GM12878 (cell line): ENCODE measurements around the gene VSIG10L. TPM values are rescaled to one million over a fixed set of nuclear protein-coding genes. Genes with fewer than 3 reads are reported as not detected.

Experiments used
- ATAC-seq: fragments of 200-7000 bp; cut with Tn5 transposase; 3 replicates; pipeline ENCODE4 v1.9.1; 2020; ENCODE audit warnings: mild to moderate bottlenecking, moderate library complexity
- BruUV-seq: library from RNA; stranded (reverse); fragments of 400-500 nt; replicated peaks from 2 replicates; lab custom pipeline; 2021; lab: Mats Ljungman, UMichigan
- CTCF ChIA-PET: fragments of 300-600 bp; sonication (Branson Sonifier 250); formaldehyde crosslinking; extraction: SDS; loops from one replicate; lab custom pipeline; 2021; ENCODE audit warnings: inconsistent platforms; lab: Yijun Ruan, JAX
- POLR2A ChIA-PET: fragments of 350-600 bp; formaldehyde crosslinking; extraction: SDS; loops from one replicate; lab custom pipeline; 2021; ENCODE audit warnings: inconsistent platforms; lab: Charles Lee
- RAD21 ChIA-PET: fragments of 300-600 bp; sonication (Branson Sonifier 250); formaldehyde crosslinking; loops from one replicate; lab custom pipeline; 2023; ENCODE audit warnings: antibody characterized with exemption; ENCODE audit not compliant: unreplicated experiment; lab: Charles Lee
- SMC1A ChIA-PET: fragments of 300-600 bp; sonication (Branson Sonifier 250); formaldehyde crosslinking; loops from one replicate; lab custom pipeline; 2023; ENCODE audit not compliant: unreplicated experiment, uncharacterized antibody; lab: Charles Lee
- DNase-seq: peaks from one replicate; pipeline ENCODE4 v3.0.0-alpha.2; 2011; ENCODE audit warnings: low read depth, low spot score
- FAIRE-seq: peaks from 3 replicates; lab custom pipeline; 2011; peaks lifted over from hg19 to GRCh38; lab: Jason Lieb, UNC
- H2AFZ ChIP-seq: 2 replicates; pipeline ENCODE4 v1.6.0; 2011; ENCODE audit warnings: low read depth, low read length, control low read depth; ENCODE audit not compliant: control insufficient read depth
- H3K27ac ChIP-seq: 2 replicates; pipeline ENCODE4 v1.5.1; 2011; ENCODE audit warnings: control low read depth; ENCODE audit not compliant: control insufficient read depth, insufficient read depth
- H3K27me3 ChIP-seq, 2 experiments: replicated peaks in 1 of 2; 2 replicates each; pipeline versions ENCODE4 v1.6.0 to v1.6.1; 2011; ENCODE audit warnings: low read length in 1 of 2; ENCODE audit not compliant: control insufficient read depth in 2 of 2, insufficient read depth in 2 of 2
- H3K36me3 ChIP-seq, 2 experiments: 2 replicates each; pipeline ENCODE4 v1.5.1; 2011; ENCODE audit warnings: low read length in 1 of 2; ENCODE audit not compliant: control insufficient read depth in 2 of 2, insufficient read depth in 2 of 2
- H3K4me1 ChIP-seq: 2 replicates; pipeline ENCODE4 v1.6.1; 2011; ENCODE audit warnings: mild to moderate bottlenecking, low read length, moderate library complexity, mixed read lengths; ENCODE audit not compliant: control insufficient read depth, insufficient read depth
- H3K4me2 ChIP-seq: 2 replicates; pipeline ENCODE4 v1.6.0; 2011; ENCODE audit warnings: control low read depth; ENCODE audit not compliant: control insufficient read depth, insufficient read depth
- H3K4me3 ChIP-seq: fragments of 200-600 bp; sonication (generic); 2 replicates; pipeline ENCODE4 v1.5.1; 2016
- H3K79me2 ChIP-seq: 2 replicates; pipeline ENCODE4 v1.6.0; 2011; ENCODE audit warnings: low read length; ENCODE audit not compliant: control insufficient read depth, insufficient read depth
- H3K9ac ChIP-seq: 2 replicates; pipeline ENCODE4 v1.8.0; 2011; ENCODE audit warnings: low read length, control low read depth, mixed read lengths; ENCODE audit not compliant: control insufficient read depth, insufficient read depth
- H3K9me3 ChIP-seq: replicated peaks from 3 replicates; pipeline ENCODE4 v1.5.1; 2011; ENCODE audit warnings: mild to moderate bottlenecking, low read length; ENCODE audit not compliant: control insufficient read depth, insufficient read depth
- H4K20me1 ChIP-seq: 2 replicates; pipeline ENCODE4 v1.6.0; 2011; ENCODE audit not compliant: control insufficient read depth, insufficient read depth
- ASH2L ChIP-seq: fragments of 300-600, 200-600 bp; sonication (generic); IDR thresholded peaks from 2 replicates; pipeline ENCODE4 v1.6.1; 2017; ENCODE audit warnings: low read depth, mild to moderate bottlenecking, borderline replicate concordance
- BCL3 ChIP-seq: IDR thresholded peaks from 2 replicates; pipeline ENCODE4 v1.6.1; 2011; ENCODE audit warnings: borderline replicate concordance, low read depth, mild to moderate bottlenecking, moderate library complexity, low read length; ENCODE audit not compliant: insufficient read depth, poor library complexity, severe bottlenecking
- CREB1 ChIP-seq: IDR thresholded peaks from 2 replicates; pipeline ENCODE4 v1.6.1; 2012; ENCODE audit warnings: low read depth, mild to moderate bottlenecking, inconsistent platforms
- ELK1 ChIP-seq: IDR thresholded peaks from 2 replicates; pipeline ENCODE4 v1.6.1; 2012; ENCODE audit warnings: low read depth, low read length, improper control_type of control experiment
- GATAD2B ChIP-seq: fragments of 450-650 bp; conservative IDR thresholded peaks from 2 replicates; pipeline ENCODE4 v1.6.1; 2017; ENCODE audit warnings: low read depth, mild to moderate bottlenecking, moderate library complexity
- IKZF1 ChIP-seq: fragments of 450-650 bp; conservative IDR thresholded peaks from 2 replicates; pipeline ENCODE4 v1.6.1; 2017; ENCODE audit warnings: antibody characterized with exemption, mild to moderate bottlenecking
- JUNB ChIP-seq: IDR thresholded peaks from 2 replicates; pipeline ENCODE4 v1.6.1; 2016; ENCODE audit warnings: antibody characterized with exemption, mild to moderate bottlenecking
- MAX ChIP-seq: IDR thresholded peaks from 2 replicates; pipeline ENCODE4 v1.6.1; 2012; ENCODE audit warnings: low read depth, low read length, improper control_type of control experiment
- MYB ChIP-seq: fragments of 150-350 bp; IDR thresholded peaks from 2 replicates; pipeline ENCODE4 v1.6.1; 2014; ENCODE audit warnings: mild to moderate bottlenecking, low read depth, low read length, borderline replicate concordance
- NFYB ChIP-seq: IDR thresholded peaks from 2 replicates; pipeline ENCODE4 v1.6.1; 2011; ENCODE audit warnings: low read depth, mild to moderate bottlenecking, low read length, improper control_type of control experiment, moderate library complexity; ENCODE audit not compliant: insufficient read depth
- POLR2AphosphoS5 ChIP-seq: IDR thresholded peaks from 2 replicates; pipeline ENCODE4 v1.6.1; 2011; ENCODE audit warnings: mild to moderate bottlenecking, low read length, inconsistent platforms
- RAD21 ChIP-seq: IDR thresholded peaks from 2 replicates; pipeline ENCODE4 v1.6.1; 2011; ENCODE audit warnings: mild to moderate bottlenecking, low read depth, low read length, moderate library complexity; ENCODE audit not compliant: insufficient read depth
- SP1 ChIP-seq: IDR thresholded peaks from one replicate; pipeline ENCODE4 v1.6.1; 2011; ENCODE audit warnings: low read depth, low read length
- SPI1 ChIP-seq: IDR thresholded peaks from 2 replicates; pipeline ENCODE4 v1.6.1; 2011; ENCODE audit warnings: low read depth, mild to moderate bottlenecking, low read length, moderate library complexity, borderline replicate concordance; ENCODE audit not compliant: insufficient read depth
- SRF ChIP-seq, 2 experiments: IDR thresholded peaks; 2 replicates each; pipeline ENCODE4 v1.6.1; 2011; ENCODE audit warnings: low read depth in 2 of 2, low read length in 2 of 2, mild to moderate bottlenecking in 1 of 2, moderate library complexity in 1 of 2
- TCF12 ChIP-seq: IDR thresholded peaks from 2 replicates; pipeline ENCODE4 v1.6.1; 2011; ENCODE audit warnings: low read depth, mild to moderate bottlenecking, low read length
- TCF7 ChIP-seq: IDR thresholded peaks from 2 replicates; pipeline ENCODE4 v1.6.1; 2014; ENCODE audit warnings: antibody characterized with exemption, borderline replicate concordance
- ZNF384 ChIP-seq: IDR thresholded peaks from 2 replicates; pipeline ENCODE4 v1.6.1; 2012; ENCODE audit warnings: low read depth, mild to moderate bottlenecking, low read length, improper control_type of control experiment, borderline replicate concordance
- WGBS: methylation state at CpG from one replicate; pipeline ENCODE4 v1.1.6; 2016; ENCODE audit warnings: low lambda C conversion rate; ENCODE audit not compliant: insufficient replicate concordance, insufficient coverage; ENCODE audit errors: missing lambda C conversion rate; 5-methylcytosine and 5-hydroxymethylcytosine counted together
- in situ Hi-C: fragments of 300-500 bp; cut with MboI; formaldehyde crosslinking; loops from 9 replicates; pipeline ENCODE4 v1.14.3; 2018; ENCODE audit warnings: mixed read lengths
- intact Hi-C: fragments of 100-400 bp; cut with micrococcal nuclease; formaldehyde crosslinking; loops from one replicate; pipeline ENCODE4 v1.14.2; 2022; ENCODE audit not compliant: unreplicated experiment
- polyA plus RNA-seq, 11 experiments: library from polyadenylated mRNA; depleted of rRNA in 4 of 11; unstranded in 6 of 11; stranded (reverse) in 5 of 11; fragments of >200 nt; fragmentation: Nextera tagmentation in 4 of 11; fragmentation: Illumina TruSeq in 1 of 11; extraction: Ambion mirVana in 4 of 11; extraction: Trizol in 1 of 11; gene quantifications; 1 replicate in 1 of 11; 2 replicates in 10 of 11; pipeline versions ENCODE4 v1.2.1 to v1.2.3, GENCODE V29; 2011 to 2016; ENCODE audit warnings: inconsistent platforms in 2 of 11, missing spikeins in 2 of 11, low read depth in 1 of 11
- total RNA-seq, 4 experiments: library from RNA; depleted of rRNA in 3 of 4; stranded (reverse); fragments of >200 nt in 3 of 4; fragmentation: Illumina TruSeq in 1 of 4; extraction: Trizol in 1 of 4; gene quantifications; 2 replicates each; pipeline versions ENCODE4 v1.2.1 to v1.2.3, GENCODE V29; 2013 to 2021

VSIG10L gene
- total and polyA plus RNA-seq, 10 of the 15 experiments (the other 5 are each of a cell fraction or from before 2014, with no cell fraction given), result 0.09 to 0.93 (median 0.49) TPM

- Histone ChIP-seq H2AFZ (peak within 1 kb of the TSS; percentile 71), H3K4me1 (peaks cover 45% of the 10 kb centered on the region), H3K27ac (peak within 1 kb of the TSS; percentile 87), H3K4me3 (peak within 1 kb of the TSS; percentile 58; the same call in 1 of the 2 replicates), H3K9me3 (no peaks in the 10 kb centered on the region), H3K9ac (peak within 1 kb of the TSS; percentile 71), H3K79me2 (peaks cover 4% of the 10 kb centered on the region), H3K36me3 (no peaks in the 10 kb centered on the region), H3K4me2 (peak within 1 kb of the TSS; percentile 71), H3K27me3 (no peaks in the 10 kb centered on the region), H4K20me1 (no peaks in the 10 kb centered on the region)
- intact Hi-C loops (no loop called here), in situ Hi-C loops (loop anchor here (25.0 kb wide), 1 partner anchor 1036 kb away; the partner anchor contains the start of gene KCNC3)
- ChIA-PET SMC1A (interaction anchor here (1.0 to 2.5 kb wide), 4 partner anchors 13 to 26 kb away, joined by 3 to 8 read pairs (median 3); no protein-coding TSS in a partner anchor), CTCF (interaction anchor here (0.6 to 3.7 kb wide), 6 partner anchors 7 to 236 kb away, joined by 3 to 14 read pairs (median 3); partner anchors contain the start of gene SIGLEC10), RAD21 (interaction anchor here (1.7 to 2.5 kb wide), 2 partner anchors 22 to 45 kb away, joined by 7 to 23 read pairs; partner anchors contain the start of gene SIGLEC10), POLR2A (interaction anchor here (0.6 to 4.2 kb wide), 4 partner anchors 17 to 258 kb away, joined by 3 to 32 read pairs (median 4); partner anchors contain the start of genes C19orf84 and SIGLEC10)
- BruUV-seq, result no TSS peak
- ATAC-seq, result peak; percentile 67
- FAIRE-seq, result peak; percentile 85
- WGBS, result 24% methylated on average over 9 of the region's 9 CpGs
- peak; percentile 68 for DNase-seq
- TF ChIP-seq SRF (IDR thresholded peaks at IDR 0.05; ENCODE audit: low read depth in 2 of 2, low read length in 2 of 2) (peak in 1 of 2 experiments; percentile 76; a peak in 1 of 4 replicates), RAD21 (0 out of 2 replicates have a peak, but pooled peaks have one; percentile 3), MAX (0 out of 2 replicates have a peak, but pooled peaks have one; percentile 18), ASH2L (no peak), BCL3 (peak; percentile 6), MYB (no peak), CREB1 (peak; percentile 41; the same call in 1 of the 2 replicates), ZNF384 (no peak), JUNB (peak; percentile 33; the same call in 1 of the 2 replicates), NFYB (peak; percentile 68; the same call in 1 of the 2 replicates), SPI1 (peak; percentile 48; the same call in 1 of the 2 replicates), SP1 (peak; percentile 5), GATAD2B (peak; percentile 47; the same call in 1 of the 2 replicates), POLR2AphosphoS5 (peak; percentile 32; the same call in 1 of the 2 replicates), TCF7 (no peak), TCF12 (0 out of 2 replicates have a peak, but pooled peaks have one; percentile 64), ELK1 (no peak), IKZF1 (peak; percentile 86)
Measured at GRCh38 chr19:51372649-51373504, 30.9 kb upstream of the VSIG10L start, which contains the start of gene NKG7. NKG7 (minus strand) TSS chr19:51372654; CDS start chr19:51372535, 119 bp downstream.
